DOHH2 (cell line): ENCODE results near the gene TMC3.

Experiments used
- H3F3A ChIP-seq: fragments of 200-600 bp; sonication (generic), shearing (Covaris generic); 2 replicates; pipeline ENCODE4 v1.6.0; 2016; ENCODE audit warnings: antibody characterized with exemption, mild to moderate bottlenecking; ENCODE audit not compliant: control insufficient read depth, insufficient read depth
- H3K27ac ChIP-seq: fragments of 200-600 bp; sonication (generic); 2 replicates; pipeline ENCODE4 v1.5.1; 2014; ENCODE audit warnings: low read depth, mild to moderate bottlenecking, low read length, moderate library complexity
- H3K27me3 ChIP-seq: fragments of 200-600 bp; sonication (generic); 2 replicates; pipeline ENCODE4 v1.6.1; 2014; ENCODE audit warnings: mild to moderate bottlenecking, low read length, mixed read lengths; ENCODE audit not compliant: control insufficient read depth
- H3K36me3 ChIP-seq: fragments of 200-600 bp; sonication (generic); 2 replicates; pipeline ENCODE4 v1.6.1; 2014; ENCODE audit warnings: mild to moderate bottlenecking, low read length, moderate library complexity, mixed read lengths; ENCODE audit not compliant: control insufficient read depth
- H3K4me1 ChIP-seq: fragments of 200-600 bp; sonication (generic); 2 replicates; pipeline ENCODE4 v1.6.1; 2014; ENCODE audit warnings: mild to moderate bottlenecking, low read length, mixed read lengths; ENCODE audit not compliant: control insufficient read depth
- H3K4me2 ChIP-seq: fragments of 200-600 bp; sonication (generic); 2 replicates; pipeline ENCODE4 v1.6.0; 2014; ENCODE audit warnings: mild to moderate bottlenecking, low read length, moderate library complexity
- H3K4me3 ChIP-seq: fragments of 200-600 bp; sonication (generic); 2 replicates; pipeline ENCODE4 v1.5.1; 2014; ENCODE audit warnings: mild to moderate bottlenecking, low read length, mixed read lengths
- H3K79me2 ChIP-seq: fragments of 200-600 bp; sonication (generic); 2 replicates; pipeline ENCODE4 v1.6.1; 2014; ENCODE audit warnings: mild to moderate bottlenecking, low read length, mixed read lengths; ENCODE audit not compliant: control insufficient read depth
- H3K9me2 ChIP-seq: fragments of 200-600 bp; sonication (generic); replicated peaks from 2 replicates; pipeline ENCODE4 v1.6.1; 2014; ENCODE audit warnings: mild to moderate bottlenecking, low read length, mixed read lengths; ENCODE audit not compliant: control insufficient read depth
- H3K9me3 ChIP-seq: fragments of 200-600 bp; sonication (generic); 2 replicates; pipeline ENCODE4 v1.6.1; 2014; ENCODE audit warnings: antibody characterized with exemption, low read length, mixed read lengths; ENCODE audit not compliant: control insufficient read depth, insufficient read depth
- H4K20me1 ChIP-seq: fragments of 200-600 bp; sonication (generic); 2 replicates; pipeline ENCODE4 v1.6.0; 2014; ENCODE audit warnings: low read depth, mild to moderate bottlenecking, antibody characterized with exemption, low read length, moderate library complexity; ENCODE audit not compliant: control insufficient read depth, insufficient read depth
- CTCF ChIP-seq: fragments of 200-600 bp; sonication (generic); IDR thresholded peaks from one replicate; pipeline ENCODE4 v1.5.1; 2014; ENCODE audit warnings: antibody characterized with exemption, mild to moderate bottlenecking, low read depth, low read length; ENCODE audit not compliant: poor library complexity, severe bottlenecking
- EZH2phosphoT487 ChIP-seq: fragments of 200-600 bp; sonication (generic); IDR thresholded peaks from 2 replicates; pipeline ENCODE4 v1.6.1; 2017; ENCODE audit warnings: borderline replicate concordance, mild to moderate bottlenecking, antibody characterized with exemption, low read length, moderate library complexity, mixed read lengths

The TMC3 gene

GRCh38 chr15:81378443-81378842, 4.4 kb upstream of the TMC3 start:
- no peaks in the 10 kb centered on the region for H3K36me3 ChIP-seq
- H3K27ac ChIP-seq = no peak overlapping the region
- H3K79me2 ChIP-seq = no peaks in the 10 kb centered on the region
- no peaks in the 10 kb centered on the region for H3K9me3 ChIP-seq
- no peaks in the 10 kb centered on the region for H3K4me1 ChIP-seq
- no peaks in the 10 kb centered on the region for H3F3A ChIP-seq
- H4K20me1 ChIP-seq = no peaks in the 10 kb centered on the region
- no peak overlapping the region for H3K4me3 ChIP-seq
- H3K27me3 ChIP-seq = peaks cover 29% of the 10 kb centered on the region
- H3K4me2 ChIP-seq = no peak overlapping the region
- H3K9me2 ChIP-seq = no peaks in the 10 kb centered on the region
- TF ChIP-seq EZH2phosphoT487 = no peak
- TF ChIP-seq CTCF = no peak

GRCh38 chr15:81377871-81378270, 3.9 kb upstream of the TMC3 start:
- no peak overlapping the region for H3K4me2 ChIP-seq
- H4K20me1 ChIP-seq = no peaks in the 10 kb centered on the region
- H3K79me2 ChIP-seq = no peaks in the 10 kb centered on the region
- H3K27ac ChIP-seq = no peak overlapping the region
- no peaks in the 10 kb centered on the region for H3K36me3 ChIP-seq
- peaks cover 32% of the 10 kb centered on the region for H3K27me3 ChIP-seq
- H3K9me2 ChIP-seq = no peaks in the 10 kb centered on the region
- no peaks in the 10 kb centered on the region for H3F3A ChIP-seq
- no peaks in the 10 kb centered on the region for H3K9me3 ChIP-seq
- TF ChIP-seq CTCF (no peak), EZH2phosphoT487 (no peak)
- no peak overlapping the region for H3K4me3 ChIP-seq
- H3K4me1 ChIP-seq = no peaks in the 10 kb centered on the region

GRCh38 chr15:81376231-81376630, 2.2 kb upstream of the TMC3 start:
- TF ChIP-seq CTCF (no peak), EZH2phosphoT487 (no peak)

GRCh38 chr15:81375461-81375860, 1.4 kb upstream of the TMC3 start:
- Histone ChIP-seq H3K27ac (no peak overlapping the region), H3K4me3 (no peak overlapping the region), H3K36me3 (no peaks in the 10 kb centered on the region), H3K9me3 (no peaks in the 10 kb centered on the region), H3K4me1 (no peaks in the 10 kb centered on the region), H3F3A (no peaks in the 10 kb centered on the region), H3K79me2 (no peaks in the 10 kb centered on the region), H3K9me2 (no peaks in the 10 kb centered on the region), H3K4me2 (no peak overlapping the region), H3K27me3 (peaks cover 31% of the 10 kb centered on the region), H4K20me1 (no peaks in the 10 kb centered on the region)
- no peak for TF ChIP-seq EZH2phosphoT487
- TF ChIP-seq CTCF = no peak

More at GRCh38 chr15:81376231-81376630, 2.2 kb upstream of the TMC3 start:
- Histone ChIP-seq H3K79me2 (no peaks in the 10 kb centered on the region), H3K36me3 (no peaks in the 10 kb centered on the region), H3F3A (no peaks in the 10 kb centered on the region), H3K9me3 (no peaks in the 10 kb centered on the region), H3K4me1 (no peaks in the 10 kb centered on the region), H3K27me3 (peaks cover 32% of the 10 kb centered on the region), H3K4me2 (no peak overlapping the region), H3K9me2 (no peaks in the 10 kb centered on the region), H3K27ac (no peak overlapping the region), H3K4me3 (no peak overlapping the region), H4K20me1 (no peaks in the 10 kb centered on the region)
